Hepatocyte (in vitro differentiated cells): ENCODE data around the gene MAPRE3. TPM values are rescaled to one million over a fixed set of nuclear protein-coding genes. Genes with fewer than 3 reads are reported as not detected.

Experiments used
- DNase-seq: peaks from one replicate; pipeline ENCODE4 v3.0.0-alpha.2; 2016; ENCODE audit warnings: low spot score
- H2AFZ ChIP-seq: fragments of 200-600 bp; sonication (generic); 2 replicates; pipeline ENCODE4 v1.6.0; 2016; ENCODE audit warnings: antibody characterized with exemption, mild to moderate bottlenecking
- H3K27ac ChIP-seq: fragments of 200-600 bp; sonication (generic); 2 replicates; pipeline ENCODE4 v1.5.1; 2016; ENCODE audit warnings: mild to moderate bottlenecking
- H3K27me3 ChIP-seq: fragments of 200-600 bp; sonication (generic); 2 replicates; pipeline ENCODE4 v1.6.1; 2016
- H3K36me3 ChIP-seq: fragments of 200-600 bp; sonication (generic); replicated peaks from 2 replicates; pipeline ENCODE4 v1.5.1; 2016; ENCODE audit warnings: low read depth; ENCODE audit not compliant: insufficient read depth
- H3K4me1 ChIP-seq: fragments of 200-600 bp; sonication (generic); 2 replicates; pipeline ENCODE4 v1.5.1; 2016; ENCODE audit warnings: mild to moderate bottlenecking, moderate library complexity; ENCODE audit not compliant: insufficient read depth
- H3K4me2 ChIP-seq: fragments of 200-600 bp; sonication (generic); 2 replicates; pipeline ENCODE4 v1.6.0; 2016
- H3K4me3 ChIP-seq: fragments of 200-600 bp; sonication (generic); 2 replicates; pipeline ENCODE4 v1.5.1; 2016; ENCODE audit warnings: mild to moderate bottlenecking
- H3K79me2 ChIP-seq: fragments of 200-600 bp; sonication (generic); 2 replicates; pipeline ENCODE4 v1.6.0; 2017; ENCODE audit warnings: mild to moderate bottlenecking
- H3K9me2 ChIP-seq: fragments of 200-600 bp; sonication (generic); replicated peaks from 2 replicates; pipeline ENCODE4 v1.6.0; 2017; ENCODE audit warnings: mild to moderate bottlenecking; ENCODE audit not compliant: insufficient read depth
- H3K9me3 ChIP-seq: fragments of 200-600 bp; sonication (generic); 2 replicates; pipeline ENCODE4 v1.5.1; 2016; ENCODE audit warnings: low read depth, mild to moderate bottlenecking
- H4K20me1 ChIP-seq: fragments of 200-600 bp; sonication (generic); 2 replicates; pipeline ENCODE4 v1.6.0; 2016; ENCODE audit warnings: mild to moderate bottlenecking; ENCODE audit not compliant: insufficient read depth, poor library complexity, severe bottlenecking
- EZH2 ChIP-seq: fragments of 200-600 bp; sonication (generic); IDR thresholded peaks from 2 replicates; pipeline ENCODE4 v1.6.1; 2016; ENCODE audit warnings: antibody characterized with exemption, mild to moderate bottlenecking, borderline replicate concordance
- EZH2phosphoT487 ChIP-seq: fragments of 200-600 bp; sonication (generic); IDR thresholded peaks from one replicate; pipeline ENCODE4 v1.6.1; 2018; ENCODE audit warnings: antibody characterized with exemption, mild to moderate bottlenecking, low read depth, moderate library complexity; ENCODE audit not compliant: unreplicated experiment, severe bottlenecking
- WGBS: methylation state at CpG from one replicate; pipeline ENCODE4 v1.1.6; 2016; ENCODE audit warnings: low lambda C conversion rate; ENCODE audit errors: missing lambda C conversion rate; 5-methylcytosine and 5-hydroxymethylcytosine counted together
- polyA plus RNA-seq: library from polyadenylated mRNA; unstranded; fragments of >200 nt; fragmentation: Nextera tagmentation; extraction: Ambion mirVana; gene quantifications from 2 replicates; pipeline ENCODE4 v1.2.1, GENCODE V29; 2016
- total RNA-seq: library from RNA; depleted of rRNA; stranded (reverse); fragments of >200 nt; gene quantifications from 2 replicates; pipeline ENCODE4 v1.2.3, GENCODE V29; 2014
- TF ChIP-seq, protein P1 (sequence below): fragments of 200-600 bp; sonication (generic); IDR thresholded peaks from 2 replicates; pipeline ENCODE4 v1.5.1; 2016; ENCODE audit warnings: antibody characterized with exemption, mild to moderate bottlenecking; ENCODE audit not compliant: poor library complexity

The MAPRE3 gene
- total and polyA plus RNA-seq, 2 experiments from 2014 or later, result 8.6 to 23.6 TPM

DNA sequence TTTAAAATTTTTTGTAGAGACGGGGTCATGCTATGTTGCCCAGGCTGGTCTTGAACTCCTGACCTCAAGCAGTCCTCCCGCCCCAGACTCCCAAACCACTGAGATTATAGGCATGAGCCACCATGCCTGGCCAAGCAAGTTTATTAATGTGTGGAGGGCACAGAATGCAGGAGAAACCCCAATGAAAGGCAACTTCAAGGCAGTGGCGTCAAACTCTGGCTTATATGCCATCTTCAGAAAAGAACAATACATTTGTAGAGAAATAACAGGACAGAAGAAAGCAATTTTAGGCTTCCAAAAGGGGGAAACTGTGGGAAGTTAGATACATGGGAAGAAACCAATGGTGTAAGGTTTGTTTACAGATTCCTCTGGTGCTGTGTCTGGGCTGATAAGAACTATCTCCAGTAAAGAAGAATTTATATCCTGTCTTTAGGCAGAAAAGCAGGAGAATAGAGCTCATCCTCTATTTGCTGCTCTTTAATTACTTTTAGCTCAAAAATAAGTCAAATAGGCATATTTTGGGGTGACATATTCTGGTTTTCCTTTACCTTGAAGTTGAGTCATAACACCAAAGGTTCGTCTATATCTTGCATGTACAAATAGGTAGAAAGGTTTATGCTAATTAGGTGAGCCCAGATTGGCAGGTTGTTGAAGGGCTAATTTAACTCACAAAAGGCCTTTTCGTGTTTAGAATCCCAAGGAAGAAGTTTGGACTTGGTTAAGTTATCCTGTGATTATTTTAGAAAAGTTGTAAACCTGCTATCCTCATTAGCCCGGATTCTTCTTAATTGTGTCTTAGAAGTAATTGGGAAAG lies 36.4 kb downstream of the MAPRE3 start:
- no peak overlapping the region for H2AFZ ChIP-seq
- H3K9me2 ChIP-seq, result no peaks in the 10 kb centered on the region
- DNase-seq, result no peak
- no peaks in the 10 kb centered on the region for H4K20me1 ChIP-seq
- no peaks in the 10 kb centered on the region for H3K9me3 ChIP-seq
- H3K79me2 ChIP-seq, result peaks cover 3% of the 10 kb centered on the region
- no peaks in the 10 kb centered on the region for H3K36me3 ChIP-seq
- H3K27ac ChIP-seq, result peak overlapping the region; percentile 2
- 42% methylated on average over 6 of the region's 6 CpGs for WGBS
- H3K4me2 ChIP-seq, result peak overlapping the region; percentile 58
- TF ChIP-seq, protein P1, sequence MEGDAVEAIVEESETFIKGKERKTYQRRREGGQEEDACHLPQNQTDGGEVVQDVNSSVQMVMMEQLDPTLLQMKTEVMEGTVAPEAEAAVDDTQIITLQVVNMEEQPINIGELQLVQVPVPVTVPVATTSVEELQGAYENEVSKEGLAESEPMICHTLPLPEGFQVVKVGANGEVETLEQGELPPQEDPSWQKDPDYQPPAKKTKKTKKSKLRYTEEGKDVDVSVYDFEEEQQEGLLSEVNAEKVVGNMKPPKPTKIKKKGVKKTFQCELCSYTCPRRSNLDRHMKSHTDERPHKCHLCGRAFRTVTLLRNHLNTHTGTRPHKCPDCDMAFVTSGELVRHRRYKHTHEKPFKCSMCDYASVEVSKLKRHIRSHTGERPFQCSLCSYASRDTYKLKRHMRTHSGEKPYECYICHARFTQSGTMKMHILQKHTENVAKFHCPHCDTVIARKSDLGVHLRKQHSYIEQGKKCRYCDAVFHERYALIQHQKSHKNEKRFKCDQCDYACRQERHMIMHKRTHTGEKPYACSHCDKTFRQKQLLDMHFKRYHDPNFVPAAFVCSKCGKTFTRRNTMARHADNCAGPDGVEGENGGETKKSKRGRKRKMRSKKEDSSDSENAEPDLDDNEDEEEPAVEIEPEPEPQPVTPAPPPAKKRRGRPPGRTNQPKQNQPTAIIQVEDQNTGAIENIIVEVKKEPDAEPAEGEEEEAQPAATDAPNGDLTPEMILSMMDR, result no peak
- TF ChIP-seq EZH2, result no peak
- TF ChIP-seq EZH2phosphoT487, result no peak
- H3K27me3 ChIP-seq, result no peaks in the 10 kb centered on the region
- peaks cover 21% of the 10 kb centered on the region for H3K4me1 ChIP-seq
- H3K4me3 ChIP-seq, result no peak overlapping the region

DNA sequence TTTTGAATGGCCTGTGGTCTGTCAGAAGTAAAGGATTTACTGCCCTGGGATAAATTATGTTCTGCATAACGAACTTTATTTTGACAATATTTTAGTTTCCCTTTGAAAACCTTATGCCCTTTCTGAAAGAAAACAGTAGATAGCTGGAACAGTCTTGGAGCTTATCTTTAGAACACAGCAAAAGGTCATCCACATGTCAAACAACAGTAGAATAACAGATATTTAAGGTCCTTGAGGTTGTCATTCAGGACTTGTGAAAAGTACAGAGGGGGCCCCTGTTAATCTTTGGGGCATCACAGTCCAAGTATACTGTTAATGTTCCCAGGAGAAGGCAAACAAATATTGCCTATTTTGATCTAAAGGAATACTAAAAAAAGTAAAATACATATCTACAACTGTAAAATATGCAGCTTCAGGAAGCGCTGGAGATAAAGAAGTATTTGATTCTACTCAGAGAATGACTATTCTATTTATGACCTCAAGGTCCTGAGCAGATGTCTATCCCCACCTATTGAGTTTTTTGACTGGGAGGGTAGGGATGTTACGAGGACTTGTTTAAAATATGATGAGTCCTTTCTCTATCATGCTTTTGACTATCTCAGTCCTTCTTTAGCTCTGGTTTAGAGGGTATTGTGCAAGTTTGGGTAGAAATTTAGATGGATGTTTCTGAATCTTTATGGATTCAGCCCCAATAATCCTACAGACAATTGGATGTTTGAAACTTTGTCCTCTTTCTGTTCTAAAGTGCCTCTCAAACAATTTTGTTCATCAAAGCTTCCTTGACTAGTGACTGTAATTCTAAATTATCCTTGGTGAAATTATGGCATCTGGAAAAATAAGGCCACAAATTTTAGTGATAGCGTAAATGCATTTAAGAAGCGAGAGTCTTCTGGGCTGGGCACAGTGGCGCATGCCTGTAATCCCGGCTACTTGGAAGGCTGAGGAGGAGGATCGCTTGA lies 37.3 kb downstream of the MAPRE3 start:
- Histone ChIP-seq H3K9me2 (no peaks in the 10 kb centered on the region), H3K4me3 (no peak overlapping the region), H3K4me2 (peak overlapping the region; percentile 58), H3K27me3 (no peaks in the 10 kb centered on the region), H4K20me1 (no peaks in the 10 kb centered on the region), H3K79me2 (peaks cover 3% of the 10 kb centered on the region), H3K36me3 (no peaks in the 10 kb centered on the region), H3K27ac (peak overlapping the region; percentile 2), H2AFZ (no peak overlapping the region), H3K4me1 (peaks cover 21% of the 10 kb centered on the region), H3K9me3 (no peaks in the 10 kb centered on the region)
- 66% methylated on average over 8 of the region's 8 CpGs for WGBS
- TF ChIP-seq EZH2phosphoT487 (no peak), EZH2 (no peak)
- TF ChIP-seq, protein P1, result no peak
- DNase-seq, result no peak

DNA sequence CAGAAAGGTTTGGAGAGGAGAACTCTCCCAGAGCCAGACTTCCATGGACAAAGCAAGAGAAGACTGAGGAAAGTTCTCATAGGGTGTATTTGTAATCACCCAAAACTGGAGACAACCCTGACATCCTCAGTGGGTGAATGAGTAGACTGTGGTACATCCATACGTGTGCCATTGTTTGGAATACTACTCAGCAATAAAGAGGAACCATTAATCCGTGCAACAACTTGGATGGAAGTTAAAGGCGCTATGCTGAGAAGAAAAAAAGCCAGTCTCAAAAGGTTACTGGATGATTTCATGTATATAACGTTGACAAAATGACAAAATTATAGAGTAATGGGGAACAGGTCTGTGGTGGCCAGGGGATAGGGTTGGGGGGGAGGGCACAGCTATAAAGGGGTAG lies 38.2 kb downstream of the MAPRE3 start:
- no peaks in the 10 kb centered on the region for H4K20me1 ChIP-seq
- no peaks in the 10 kb centered on the region for H3K27me3 ChIP-seq
- no peaks in the 10 kb centered on the region for H3K9me2 ChIP-seq
- peaks cover 21% of the 10 kb centered on the region for H3K4me1 ChIP-seq
- H3K9me3 ChIP-seq, result no peaks in the 10 kb centered on the region
- no peak overlapping the region for H2AFZ ChIP-seq
- no peak overlapping the region for H3K4me3 ChIP-seq
- no peak for DNase-seq
- H3K79me2 ChIP-seq, result peaks cover 3% of the 10 kb centered on the region
- no peak overlapping the region for H3K27ac ChIP-seq
- WGBS, result 99% methylated on average over 4 of the region's 4 CpGs
- H3K4me2 ChIP-seq, result no peak overlapping the region
- H3K36me3 ChIP-seq, result no peaks in the 10 kb centered on the region
- TF ChIP-seq EZH2 (no peak), EZH2phosphoT487 (no peak)
- TF ChIP-seq, protein P1, result no peak
